WERI-Rb-1 (cell line): ENCODE results near the gene IGLL1.
"Not testable (repeated sequence)": the region's sequence is repeated elsewhere in the genome, so short reads cannot be mapped to it uniquely, and the experiment has no call there.

Experiments
- DNase-seq: peaks from one replicate; pipeline ENCODE4 v3.0.0-alpha.2; 2020
- H3K27ac ChIP-seq: fragments of 250-450 bp; sonication (Bioruptor Pico); 2 replicates; pipeline ENCODE4 v1.5.1; 2020; ENCODE audit warnings: mild to moderate bottlenecking, moderate library complexity
- H3K27me3 ChIP-seq: fragments of 250-450 bp; sonication (Bioruptor Pico); 2 replicates; pipeline ENCODE4 v1.5.1; 2021; ENCODE audit warnings: mild to moderate bottlenecking, low read depth, moderate library complexity; ENCODE audit not compliant: insufficient read depth, severe bottlenecking
- H3K36me3 ChIP-seq: fragments of 250-450 bp; sonication (Bioruptor Pico); 2 replicates; pipeline ENCODE4 v1.5.1; 2020; ENCODE audit warnings: mild to moderate bottlenecking, moderate library complexity
- H3K4me3 ChIP-seq: 2 replicates; pipeline ENCODE4 v1.5.1; 2011; ENCODE audit warnings: low read depth, mild to moderate bottlenecking, control low read depth, low read length
- H3K9me3 ChIP-seq: fragments of 250-450 bp; sonication (Bioruptor Pico); 2 replicates; pipeline ENCODE4 v1.5.1; 2021; ENCODE audit warnings: mild to moderate bottlenecking, moderate library complexity; ENCODE audit not compliant: severe bottlenecking
- CTCF ChIP-seq: IDR thresholded peaks from 2 replicates; pipeline ENCODE4 v1.5.1; 2011; ENCODE audit warnings: low read depth, mild to moderate bottlenecking, control low read depth, inconsistent platforms, low read length

Gene IGLL1

GRCh38 chr22:23604939-23605712 lies 25.0 kb upstream of the IGLL1 start:
- no peak overlapping the region for H3K27ac ChIP-seq
- no peak for TF ChIP-seq CTCF
- no peaks in the 10 kb centered on the region for H3K36me3 ChIP-seq
- H3K27me3 ChIP-seq = no peaks in the 10 kb centered on the region
- DNase-seq = no peak
- no peaks in the 10 kb centered on the region for H3K9me3 ChIP-seq
- H3K4me3 ChIP-seq = no peak overlapping the region

GRCh38 chr22:23603266-23603665 lies 23.2 kb upstream of the IGLL1 start:
- H3K9me3 ChIP-seq = no peaks in the 10 kb centered on the region
- DNase-seq = peak; percentile 75
- no peaks in the 10 kb centered on the region for H3K27me3 ChIP-seq
- TF ChIP-seq CTCF = no peak
- no peaks in the 10 kb centered on the region for H3K36me3 ChIP-seq
- no peak overlapping the region for H3K4me3 ChIP-seq
- H3K27ac ChIP-seq = peak overlapping the region; percentile 50

GRCh38 chr22:23598805-23599518 lies 18.9 kb upstream of the IGLL1 start:
- Histone ChIP-seq H3K27ac (no peak overlapping the region), H3K4me3 (no peak overlapping the region), H3K36me3 (no peaks in the 10 kb centered on the region), H3K27me3 (no peaks in the 10 kb centered on the region), H3K9me3 (no peaks in the 10 kb centered on the region)
- no peak for TF ChIP-seq CTCF
- DNase-seq = no peak

DNA sequence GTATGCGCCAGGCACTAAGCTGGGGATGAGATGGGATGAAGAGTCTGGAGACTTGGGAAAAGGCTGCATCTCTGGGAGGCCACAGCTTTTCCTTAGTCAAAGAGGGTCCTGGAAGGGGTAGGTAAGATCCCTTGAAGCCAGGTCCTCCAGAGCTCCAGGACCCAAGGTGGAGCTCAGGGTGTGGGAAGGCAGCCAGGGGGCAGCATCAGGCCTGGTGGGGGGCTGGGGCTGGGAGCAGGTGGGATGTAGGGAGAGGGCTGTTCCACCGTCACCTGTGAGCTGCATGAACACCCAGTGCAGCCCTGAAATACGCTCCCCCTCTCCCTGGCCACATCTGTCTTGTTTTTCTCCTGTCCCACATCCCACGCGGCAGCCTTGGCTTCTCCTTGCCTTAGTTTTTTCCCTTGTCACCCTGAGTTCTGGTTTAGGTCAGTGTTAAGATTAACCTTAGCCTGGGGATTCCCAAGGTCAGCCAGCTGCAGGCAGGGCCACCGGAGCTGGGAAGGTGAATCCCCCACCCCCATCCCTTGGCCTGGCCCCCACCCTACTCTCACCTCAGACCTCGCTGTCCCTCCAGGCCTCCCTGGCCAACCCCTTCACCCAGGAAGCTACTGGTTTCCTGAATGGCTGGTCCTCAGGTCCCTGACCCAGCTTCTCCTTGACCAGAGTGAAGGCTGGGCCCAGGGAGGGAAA lies 17.6 kb upstream of the IGLL1 start:
- not testable (repeated sequence) for H3K9me3 ChIP-seq, DNase-seq, H3K27ac ChIP-seq, H3K4me3 ChIP-seq, H3K36me3 ChIP-seq, H3K27me3 ChIP-seq

DNA sequence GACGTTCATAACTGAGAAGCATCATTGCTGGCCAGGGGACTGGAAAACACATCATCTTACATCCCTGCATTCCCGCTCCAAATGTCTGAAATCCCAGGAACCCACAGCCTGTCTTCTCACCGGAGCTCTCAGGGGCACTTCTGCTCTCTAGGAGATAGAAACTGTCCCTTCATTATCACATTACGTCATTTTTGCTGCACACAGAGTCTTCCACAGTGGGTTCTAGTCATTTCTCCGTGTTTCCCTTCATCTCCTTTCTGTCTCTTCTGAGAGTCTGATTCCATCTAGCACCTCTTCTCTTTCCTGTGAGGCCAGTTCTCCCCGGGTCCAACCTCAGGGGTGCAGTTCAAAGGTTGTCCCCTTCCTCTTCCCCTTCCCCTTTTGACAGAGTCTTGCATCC lies 15.8 kb upstream of the IGLL1 start:
- not testable (repeated sequence) for H3K27me3 ChIP-seq, DNase-seq, H3K4me3 ChIP-seq, H3K36me3 ChIP-seq, H3K27ac ChIP-seq, H3K9me3 ChIP-seq

DNA sequence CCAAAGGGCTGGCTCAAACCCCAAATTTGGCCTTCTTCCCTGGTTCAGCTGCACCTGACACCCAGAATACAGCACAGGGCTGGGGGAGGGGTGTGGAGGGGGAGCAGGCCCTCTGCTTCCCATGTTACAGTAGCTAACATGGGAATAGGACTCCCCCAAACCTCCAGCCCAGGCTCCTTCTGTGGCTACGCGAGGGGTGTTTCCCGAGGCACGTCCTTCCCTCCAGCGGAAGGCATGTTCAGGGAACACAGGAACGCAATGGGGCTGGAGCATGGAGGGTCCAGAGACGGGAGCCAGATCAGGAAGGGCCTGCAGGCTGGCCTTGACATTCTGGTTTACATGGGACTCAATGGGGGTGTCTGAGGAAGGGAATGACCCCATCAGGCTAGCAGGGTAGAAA lies 11.8 kb upstream of the IGLL1 start:
- H3K27me3 ChIP-seq = no peaks in the 10 kb centered on the region
- no peaks in the 10 kb centered on the region for H3K36me3 ChIP-seq
- H3K4me3 ChIP-seq = no peak overlapping the region
- no peak for TF ChIP-seq CTCF
- no peaks in the 10 kb centered on the region for H3K9me3 ChIP-seq
- no peak overlapping the region for H3K27ac ChIP-seq
- no peak for DNase-seq
